SK-N-SH (cell line): Measurements from ENCODE around the gene TMEM178A. TPM values are rescaled to one million over a fixed set of nuclear protein-coding genes. Genes with fewer than 3 reads are reported as not detected.

Experiments
- CTCF ChIA-PET: fragments of 300-600, 350-600 bp; formaldehyde crosslinking; extraction: SDS; loops from one replicate; lab custom pipeline; 2021; lab: Yijun Ruan, JAX
- POLR2A ChIA-PET: fragments of 350-600 bp; sonication (Branson Sonifier 250); formaldehyde crosslinking; extraction: SDS; loops from one replicate; lab custom pipeline; 2020; ENCODE audit warnings: antibody characterized with exemption, inconsistent platforms; lab: Yijun Ruan, JAX
- DNase-seq: peaks from one replicate; pipeline ENCODE4 v3.0.0; 2012
- H2AFZ ChIP-seq: fragments of 200-600 bp; sonication (generic); 2 replicates; pipeline ENCODE4 v1.8.1; 2016; ENCODE audit warnings: antibody characterized with exemption, mild to moderate bottlenecking, low read depth
- H3F3A ChIP-seq: fragments of 200-600 bp; sonication (generic); replicated peaks from 2 replicates; pipeline ENCODE3; 2016; ENCODE audit warnings: antibody characterized with exemption, mild to moderate bottlenecking; ENCODE audit not compliant: insufficient read depth
- H3K27ac ChIP-seq, 2 experiments: fragments of 200-500 bp in 1 of 2; fragments of 200-600 bp in 1 of 2; sonication (Bioruptor generic) in 1 of 2; sonication (generic), shearing (Covaris generic) in 1 of 2; 2 replicates each; pipeline versions ENCODE4 v1.5.1 to v1.6.1; 2014 to 2016; ENCODE audit warnings: low read depth in 2 of 2, inconsistent platforms in 1 of 2, low read length in 1 of 2, mild to moderate bottlenecking in 1 of 2, mixed read lengths in 1 of 2
- H3K27me3 ChIP-seq: fragments of 200-600 bp; sonication (generic), shearing (Covaris generic); 2 replicates; pipeline ENCODE4 v1.6.1; 2016; ENCODE audit warnings: mixed run types; ENCODE audit not compliant: insufficient read depth
- H3K36me3 ChIP-seq, 2 experiments: fragments of 200-500 bp in 1 of 2; fragments of 200-600 bp in 1 of 2; sonication (Bioruptor generic) in 1 of 2; sonication (generic) in 1 of 2; replicated peaks in 1 of 2; 2 replicates each; pipeline versions ENCODE3 to v1.5.1; 2014 to 2016; ENCODE audit warnings: low read length in 1 of 2, mild to moderate bottlenecking in 1 of 2; ENCODE audit not compliant: insufficient read depth in 2 of 2, control insufficient read depth in 1 of 2
- H3K4me1 ChIP-seq, 2 experiments: fragments of 200-500 bp in 1 of 2; fragments of 200-600 bp in 1 of 2; sonication (Bioruptor generic) in 1 of 2; sonication (generic), shearing (Covaris generic) in 1 of 2; 2 replicates each; pipeline versions ENCODE4 v1.5.1 to v1.6.1; 2014 to 2016; ENCODE audit warnings: low read depth in 1 of 2, low read length in 1 of 2, mixed run types in 1 of 2; ENCODE audit not compliant: insufficient read depth in 2 of 2, control insufficient read depth in 1 of 2
- H3K4me2 ChIP-seq: fragments of 200-600 bp; sonication (generic), shearing (Covaris generic); 2 replicates; pipeline ENCODE4 v1.6.1; 2017; ENCODE audit warnings: mixed run types
- H3K4me3 ChIP-seq, 2 experiments: fragments of 200-500 bp in 1 of 2; fragments of 200-600 bp in 1 of 2; sonication (Bioruptor generic) in 1 of 2; sonication (generic), shearing (Covaris generic) in 1 of 2; 2 replicates each; pipeline versions ENCODE4 v1.5.1 to v1.8.1; 2014 to 2016; ENCODE audit warnings: low read depth in 2 of 2, inconsistent platforms in 1 of 2, low read length in 1 of 2, mild to moderate bottlenecking in 1 of 2, mixed read lengths in 1 of 2, moderate library complexity in 1 of 2
- H3K79me2 ChIP-seq: fragments of 200-600 bp; sonication (generic); 2 replicates; pipeline ENCODE4 v1.8.1; 2017; ENCODE audit warnings: mild to moderate bottlenecking; ENCODE audit not compliant: insufficient read depth
- H3K9ac ChIP-seq: fragments of 200-600 bp; sonication (generic); 2 replicates; pipeline ENCODE4 v1.6.1; 2017; ENCODE audit warnings: mixed run types
- H3K9me2 ChIP-seq: fragments of 200-600 bp; sonication (generic); 2 replicates; pipeline ENCODE4 v1.6.1; 2017; ENCODE audit warnings: mixed run types
- H3K9me3 ChIP-seq: fragments of 200-600 bp; sonication (generic); 2 replicates; pipeline ENCODE4 v1.6.1; 2017; ENCODE audit warnings: mixed run types, mild to moderate bottlenecking, moderate library complexity
- H4K20me1 ChIP-seq: fragments of 200-600 bp; sonication (generic); 2 replicates; pipeline ENCODE4 v1.6.1; 2017; ENCODE audit warnings: mild to moderate bottlenecking, mixed run types; ENCODE audit not compliant: insufficient read depth
- CHD2 ChIP-seq: fragments of 150-350 bp; IDR thresholded peaks from 2 replicates; pipeline ENCODE4 v1.6.1; 2018; ENCODE audit warnings: low read length; ENCODE audit not compliant: partially characterized antibody
- ELF1 ChIP-seq: IDR thresholded peaks from 2 replicates; pipeline ENCODE4 v1.4.0; 2012
- EP300 ChIP-seq, 2 experiments: IDR thresholded peaks; 2 replicates each; pipeline versions ENCODE4 v1.4.0 to v1.6.1; 2012; ENCODE audit warnings: borderline replicate concordance in 1 of 2, low read depth in 1 of 2, low read length in 1 of 2
- EZH2phosphoT487 ChIP-seq: fragments of 200-600 bp; sonication (generic); IDR thresholded peaks from 2 replicates; pipeline ENCODE4 v1.6.1; 2017; ENCODE audit warnings: low read depth, mixed run types, mild to moderate bottlenecking, antibody characterized with exemption, moderate library complexity, borderline replicate concordance
- FOSL2 ChIP-seq: IDR thresholded peaks from 2 replicates; pipeline ENCODE4 v1.4.0; 2012; ENCODE audit warnings: low read depth, mild to moderate bottlenecking, moderate library complexity, borderline replicate concordance
- FOXM1 ChIP-seq: IDR thresholded peaks from 2 replicates; pipeline ENCODE4 v1.4.0; 2012; ENCODE audit warnings: low read depth, mild to moderate bottlenecking
- GABPA ChIP-seq: IDR thresholded peaks from 2 replicates; pipeline ENCODE4 v1.4.0; 2012; ENCODE audit warnings: low read depth, mild to moderate bottlenecking
- IRF3 ChIP-seq: fragments of 150-350 bp; IDR thresholded peaks from 2 replicates; pipeline ENCODE4 v1.6.1; 2016; ENCODE audit warnings: mild to moderate bottlenecking, low read depth, low read length
- JUND ChIP-seq: IDR thresholded peaks from 2 replicates; pipeline ENCODE4 v1.4.0; 2012
- MEF2A ChIP-seq: IDR thresholded peaks from 2 replicates; pipeline ENCODE4 v1.4.0; 2012; ENCODE audit warnings: low read depth, borderline replicate concordance
- MXI1 ChIP-seq: IDR thresholded peaks from 2 replicates; pipeline ENCODE4 v1.6.1; 2012; ENCODE audit warnings: mild to moderate bottlenecking, low read depth, low read length, improper control_type of control experiment
- NRF1 ChIP-seq: IDR thresholded peaks from 2 replicates; pipeline ENCODE4 v1.6.1; 2012; ENCODE audit warnings: low read depth, mild to moderate bottlenecking, low read length
- PBX3 ChIP-seq: IDR thresholded peaks from 2 replicates; pipeline ENCODE4; 2012
- POLR2AphosphoS5 ChIP-seq: IDR thresholded peaks from 2 replicates; pipeline ENCODE4 v1.6.1; 2012; ENCODE audit warnings: low read depth, low read length
- RAD21 ChIP-seq: IDR thresholded peaks from 2 replicates; pipeline ENCODE4 v1.6.1; 2012; ENCODE audit warnings: mild to moderate bottlenecking, low read length
- RXRA ChIP-seq: IDR thresholded peaks from 2 replicates; pipeline ENCODE4 v1.4.0; 2012; ENCODE audit warnings: low read depth, mild to moderate bottlenecking, borderline replicate concordance
- SMC3 ChIP-seq: IDR thresholded peaks from 2 replicates; pipeline ENCODE4 v1.6.1; 2012; ENCODE audit warnings: low read depth, low read length, improper control_type of control experiment
- TAF1 ChIP-seq: IDR thresholded peaks from 2 replicates; pipeline ENCODE4 v1.6.1; 2012; ENCODE audit warnings: low read depth, mild to moderate bottlenecking, low read length, moderate library complexity, borderline replicate concordance
- TEAD4 ChIP-seq: IDR thresholded peaks from 2 replicates; pipeline ENCODE4 v1.4.0; 2012; ENCODE audit warnings: mild to moderate bottlenecking, borderline replicate concordance; ENCODE audit not compliant: insufficient read depth
- USF1 ChIP-seq: IDR thresholded peaks from 2 replicates; pipeline ENCODE4 v1.4.0; 2012; ENCODE audit warnings: low read depth, borderline replicate concordance
- USF2 ChIP-seq: fragments of 150-350 bp; IDR thresholded peaks from 2 replicates; pipeline ENCODE4 v1.6.1; 2017; ENCODE audit warnings: antibody characterized with exemption, low read length, low read depth, borderline replicate concordance
- WGBS: methylation state at CpG from one replicate; pipeline ENCODE4 v1.1.6; 2017; ENCODE audit warnings: low lambda C conversion rate; 5-methylcytosine and 5-hydroxymethylcytosine counted together
- polyA plus RNA-seq, 3 experiments: library from polyadenylated mRNA; depleted of rRNA; stranded (reverse); fragments of >200 nt; gene quantifications; 2 replicates each; pipeline ENCODE4 v1.2.3, GENCODE V29; 2012

The TMEM178A gene
- polyA plus RNA-seq, 1 of the 3 experiments (the other 2 are of a cell fraction) = 0.84 TPM

- H3K4me2 ChIP-seq = peak overlapping the region; percentile 51
- peaks cover 4 to 21% of the 10 kb centered on the region in 2 experiments for H3K4me1 ChIP-seq
- DNase-seq = no peak
- no peaks in the 10 kb centered on the region for H3K9me3 ChIP-seq
- H3K27ac ChIP-seq = peak overlapping the region in 1 of 2 experiments; percentile 73; a peak in 2 of 4 replicates
- H3F3A ChIP-seq = peaks cover 27% of the 10 kb centered on the region
- H3K9ac ChIP-seq = peak overlapping the region; percentile 34
- H4K20me1 ChIP-seq = no peaks in the 10 kb centered on the region
- ChIA-PET CTCF (interaction anchor here (1.3 to 3.9 kb wide), 3 partner anchors 13 to 47 kb away, joined by 3 to 27 read pairs (median 4); no protein-coding TSS in a partner anchor), POLR2A (no interaction called here)
- H3K9me2 ChIP-seq = no peaks in the 10 kb centered on the region
- H3K79me2 ChIP-seq = no peaks in the 10 kb centered on the region
- H3K36me3 ChIP-seq = peaks cover 43 to 67% of the 10 kb centered on the region in 2 experiments
- TF ChIP-seq POLR2AphosphoS5 (no peak), FOSL2 (peak; percentile 58; the same call in 1 of the 2 replicates), NRF1 (no peak), USF1 (0 out of 2 replicates have a peak, but pooled peaks have one; percentile 32), JUND (peak; percentile 43), SMC3 (no peak), PBX3 (0 out of 2 replicates have a peak, but pooled peaks have one; percentile 9)
- no peaks in the 10 kb centered on the region for H3K27me3 ChIP-seq
- H3K4me3 ChIP-seq = no peak overlapping the region
- peak overlapping the region; percentile 29; the same call in 1 of the 2 replicates for H2AFZ ChIP-seq
- WGBS = 53% methylated on average over 1 of the region's 1 CpG
Measured at GRCh38 chr2:39743269-39743776, 77.6 kb downstream of the TMEM178A start.

GRCh38 chr2:39755466-39755865 is 89.7 kb downstream of the TMEM178A start:
- no peak for DNase-seq
- Histone ChIP-seq H3K27ac (no peak overlapping the region; a peak in 1 of 4 replicates), H3K4me2 (no peak overlapping the region), H3K9ac (no peak overlapping the region), H3F3A (no peaks in the 10 kb centered on the region), H3K9me3 (no peaks in the 10 kb centered on the region), H3K9me2 (0 out of 2 replicates have a peak, but pooled peaks cover 6% of the 10 kb centered on the region), H4K20me1 (no peaks in the 10 kb centered on the region), H3K79me2 (0 out of 2 replicates have a peak, but pooled peaks cover 6% of the 10 kb centered on the region), H3K4me1 (no peaks in the 10 kb centered on the region; a peak in 1 of 4 replicates), H3K27me3 (no peaks in the 10 kb centered on the region)
- 57% methylated on average over 1 of the region's 1 CpG for WGBS
- TF ChIP-seq TEAD4 = no peak
- no peak for TF ChIP-seq RXRA
- TF ChIP-seq FOXM1 = no peak
- TF ChIP-seq TAF1 = no peak
- no peak for TF ChIP-seq RAD21
- TF ChIP-seq USF2 = no peak
- TF ChIP-seq EP300 (IDR thresholded peaks at IDR 0.05; ENCODE audit: borderline replicate concordance in 1 of 2, low read depth in 1 of 2, low read length in 1 of 2) = no peak
- no peak for TF ChIP-seq MEF2A
- TF ChIP-seq NRF1 = no peak
- no peak for TF ChIP-seq CHD2
- TF ChIP-seq MXI1 = no peak
- TF ChIP-seq IRF3 = no peak
- TF ChIP-seq GABPA = no peak
- no peak for TF ChIP-seq ELF1
- TF ChIP-seq EZH2phosphoT487 = no peak
- TF ChIP-seq, all 33 proteins: peak for 0
- peaks cover 93 to 95% of the 10 kb centered on the region in 2 experiments for H3K36me3 ChIP-seq
- H2AFZ ChIP-seq = no peak overlapping the region
- POLR2A ChIA-PET = no interaction called here
- CTCF ChIA-PET = no interaction called here
- no peak overlapping the region for H3K4me3 ChIP-seq
